Astrocyte of the hippocampus (primary cell): ENCODE results near the gene PRKAG3.
"Not testable (repeated sequence)": the region's sequence is repeated elsewhere in the genome, so short reads cannot be mapped to it uniquely, and the experiment has no call there.

ENCODE experiments used
- DNase-seq: peaks from one replicate; pipeline ENCODE4 v3.0.0; 2011; ENCODE audit warnings: low read depth, low spot score

PRKAG3 gene

GRCh38 chr2:218781691-218782527 lies 49.7 kb downstream of the PRKAG3 start, which contains the start of gene CYP27A1:
Gene CYP27A1 (plus strand): TSS chr2:218782147. CDS start chr2:218782183, 36 bp downstream.
- DNase-seq, result peak; percentile 68

- DNase-seq, result no peak
These were observed 50.5 kb downstream of the PRKAG3 start for GRCh38 chr2:218780851-218781690.

GRCh38 chr2:218780046-218780445 lies 51.6 kb downstream of the PRKAG3 start:
- no peak for DNase-seq

GRCh38 chr2:218777276-218777990 lies 54.2 kb downstream of the PRKAG3 start:
- DNase-seq, result no peak

- DNase-seq, result no peak
These were observed 55.1 kb downstream of the PRKAG3 start for GRCh38 chr2:218776488-218776887.

GRCh38 chr2:218773881-218774280 lies 57.7 kb downstream of the PRKAG3 start:
- DNase-seq, result no peak

- not testable (repeated sequence) for DNase-seq
These were observed 58.8 kb downstream of the PRKAG3 start for GRCh38 chr2:218772759-218773158.
